ENCODE measurements around the gene TSR3. TPM values are rescaled to one million over a fixed set of nuclear protein-coding genes. Genes with fewer than 3 reads are reported as not detected.

The TSR3 gene
- total RNA-seq, 1 donor from 2014 or later = 43.7 TPM

- H3K9me3 Mint-ChIP-seq = no peaks in the 10 kb centered on the region
- TF ChIP-seq, protein P1, sequence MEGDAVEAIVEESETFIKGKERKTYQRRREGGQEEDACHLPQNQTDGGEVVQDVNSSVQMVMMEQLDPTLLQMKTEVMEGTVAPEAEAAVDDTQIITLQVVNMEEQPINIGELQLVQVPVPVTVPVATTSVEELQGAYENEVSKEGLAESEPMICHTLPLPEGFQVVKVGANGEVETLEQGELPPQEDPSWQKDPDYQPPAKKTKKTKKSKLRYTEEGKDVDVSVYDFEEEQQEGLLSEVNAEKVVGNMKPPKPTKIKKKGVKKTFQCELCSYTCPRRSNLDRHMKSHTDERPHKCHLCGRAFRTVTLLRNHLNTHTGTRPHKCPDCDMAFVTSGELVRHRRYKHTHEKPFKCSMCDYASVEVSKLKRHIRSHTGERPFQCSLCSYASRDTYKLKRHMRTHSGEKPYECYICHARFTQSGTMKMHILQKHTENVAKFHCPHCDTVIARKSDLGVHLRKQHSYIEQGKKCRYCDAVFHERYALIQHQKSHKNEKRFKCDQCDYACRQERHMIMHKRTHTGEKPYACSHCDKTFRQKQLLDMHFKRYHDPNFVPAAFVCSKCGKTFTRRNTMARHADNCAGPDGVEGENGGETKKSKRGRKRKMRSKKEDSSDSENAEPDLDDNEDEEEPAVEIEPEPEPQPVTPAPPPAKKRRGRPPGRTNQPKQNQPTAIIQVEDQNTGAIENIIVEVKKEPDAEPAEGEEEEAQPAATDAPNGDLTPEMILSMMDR (IDR thresholded peaks at IDR 0.05; ENCODE audit: unreplicated experiment) = no peak
- no peak overlapping the region for H3K4me3 Mint-ChIP-seq
- DNase-seq (ENCODE audit: low spot score in 2 of 2, unreplicated experiment in 2 of 2) = no peak
- H3K36me3 Mint-ChIP-seq = peaks cover 5% of the 10 kb centered on the region
- H3K27ac Mint-ChIP-seq = no peak overlapping the region
- H3K4me1 Mint-ChIP-seq = no peaks in the 10 kb centered on the region
- H3K27me3 Mint-ChIP-seq (ENCODE audit: low read depth) = no peaks in the 10 kb centered on the region
Measured at GRCh38 chr16:1367486-1368174, 16.0 kb upstream of the TSR3 start.

- no peak overlapping the region for H3K27ac Mint-ChIP-seq
- peaks cover 5% of the 10 kb centered on the region for H3K36me3 Mint-ChIP-seq
- no peak for DNase-seq (ENCODE audit: low spot score in 2 of 2, unreplicated experiment in 2 of 2)
- TF ChIP-seq, protein P1 (IDR thresholded peaks at IDR 0.05; ENCODE audit: unreplicated experiment) = no peak
- H3K4me1 Mint-ChIP-seq = no peaks in the 10 kb centered on the region
- no peak overlapping the region for H3K4me3 Mint-ChIP-seq
- H3K9me3 Mint-ChIP-seq = no peaks in the 10 kb centered on the region
- H3K27me3 Mint-ChIP-seq (ENCODE audit: low read depth) = no peaks in the 10 kb centered on the region
Measured at GRCh38 chr16:1366712-1367299, 15.1 kb upstream of the TSR3 start.

DNA sequence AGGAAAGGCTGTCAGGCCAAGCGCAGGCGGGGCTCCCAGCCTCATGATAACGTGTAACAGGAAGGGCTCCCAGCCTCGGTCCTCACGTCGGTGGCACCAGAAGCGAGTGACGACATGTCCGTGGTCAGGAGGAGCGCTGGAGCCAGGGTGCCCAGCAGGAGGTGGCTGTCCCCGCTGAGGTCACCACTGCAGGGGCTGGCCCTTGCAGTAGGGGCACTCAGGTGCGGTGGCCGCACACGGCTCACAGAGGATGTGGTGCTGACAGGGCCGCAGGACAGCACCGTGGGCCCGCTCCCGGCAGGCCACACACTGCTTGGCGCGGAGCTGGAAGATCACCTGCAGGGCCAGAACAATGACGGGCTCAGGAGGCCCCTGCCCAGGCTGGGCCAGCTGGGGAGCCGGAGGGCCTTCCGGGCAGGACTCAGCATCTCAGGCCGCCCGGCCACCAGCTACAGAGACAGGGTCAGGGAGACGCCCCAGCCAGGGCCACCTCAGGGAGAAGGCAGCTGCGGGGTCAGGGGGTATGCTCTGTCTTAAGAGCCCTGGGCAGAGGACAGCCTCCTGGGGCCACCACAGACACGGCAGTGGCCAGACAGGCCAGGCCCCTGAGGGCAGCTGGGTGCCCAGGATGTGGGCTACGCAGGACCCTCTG is 14.5 kb upstream of the TSR3 start:
- TF ChIP-seq, protein P1 (IDR thresholded peaks at IDR 0.05; ENCODE audit: unreplicated experiment) = no peak
- no peak overlapping the region for H3K27ac Mint-ChIP-seq
- H3K4me1 Mint-ChIP-seq = no peaks in the 10 kb centered on the region
- no peaks in the 10 kb centered on the region for H3K9me3 Mint-ChIP-seq
- H3K36me3 Mint-ChIP-seq = peaks cover 5% of the 10 kb centered on the region
- H3K4me3 Mint-ChIP-seq = no peak overlapping the region
- no peaks in the 10 kb centered on the region for H3K27me3 Mint-ChIP-seq (ENCODE audit: low read depth)
- DNase-seq (ENCODE audit: low spot score in 2 of 2, unreplicated experiment in 2 of 2) = no peak

GRCh38 chr16:1364510-1364909 is 12.8 kb upstream of the TSR3 start:
- no peaks in the 10 kb centered on the region for H3K9me3 Mint-ChIP-seq
- no peak for DNase-seq (ENCODE audit: low spot score in 2 of 2, unreplicated experiment in 2 of 2)
- H3K27ac Mint-ChIP-seq = no peak overlapping the region
- no peaks in the 10 kb centered on the region for H3K4me1 Mint-ChIP-seq
- H3K4me3 Mint-ChIP-seq = no peak overlapping the region
- H3K36me3 Mint-ChIP-seq = peaks cover 5% of the 10 kb centered on the region
- H3K27me3 Mint-ChIP-seq (ENCODE audit: low read depth) = no peaks in the 10 kb centered on the region
- TF ChIP-seq, protein P1 (IDR thresholded peaks at IDR 0.05; ENCODE audit: unreplicated experiment) = no peak

DNA sequence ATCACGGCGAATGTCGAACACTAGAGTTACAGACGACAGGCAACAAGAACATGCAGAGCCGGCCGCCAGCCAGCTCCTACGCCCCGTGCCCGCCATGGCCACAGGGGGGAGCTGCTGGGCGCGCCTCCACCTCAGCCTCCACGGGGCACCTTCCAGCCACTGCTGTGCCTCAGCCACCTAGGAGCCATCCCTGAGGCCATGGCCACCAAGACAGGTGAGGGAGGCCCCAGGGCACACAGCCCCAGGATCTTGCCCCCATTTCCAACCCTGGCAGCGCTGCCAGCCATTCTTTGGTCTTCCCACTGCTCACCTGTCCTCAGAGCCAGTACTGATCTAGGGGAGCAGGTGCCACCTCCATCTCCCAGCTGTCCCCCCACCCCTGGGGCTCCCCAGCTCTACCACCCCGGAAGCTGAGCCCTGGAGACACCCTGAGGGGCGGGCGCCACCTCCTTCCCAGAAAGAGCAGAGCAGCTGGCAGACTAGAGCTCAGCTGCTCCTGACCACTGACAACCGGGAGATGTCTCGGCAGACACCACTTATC is 11.9 kb upstream of the TSR3 start:
- Mint-ChIP-seq H3K9me3 (no peaks in the 10 kb centered on the region), H3K36me3 (peaks cover 5% of the 10 kb centered on the region), H3K4me1 (no peaks in the 10 kb centered on the region), H3K27ac (no peak overlapping the region), H3K27me3 (ENCODE audit: low read depth) (no peaks in the 10 kb centered on the region), H3K4me3 (no peak overlapping the region)
- peak in 1 of 2 experiments; percentile 67 for DNase-seq (ENCODE audit: low spot score in 2 of 2, unreplicated experiment in 2 of 2)
- TF ChIP-seq, protein P1 (IDR thresholded peaks at IDR 0.05; ENCODE audit: unreplicated experiment) = peak; percentile 75
